SK-N-SH (cell line): Measurements from ENCODE around the gene KLHDC8A.

Experiments used
- CTCF ChIP-seq: fragments of 200-600 bp; sonication (generic); IDR thresholded peaks from 2 replicates; pipeline ENCODE4 v1.6.1; 2017; ENCODE audit warnings: antibody characterized with exemption, mild to moderate bottlenecking, moderate library complexity
- EZH2phosphoT487 ChIP-seq: fragments of 200-600 bp; sonication (generic); IDR thresholded peaks from 2 replicates; pipeline ENCODE4 v1.6.1; 2017; ENCODE audit warnings: low read depth, mixed run types, mild to moderate bottlenecking, antibody characterized with exemption, moderate library complexity, borderline replicate concordance
- MAX ChIP-seq: IDR thresholded peaks from 2 replicates; pipeline ENCODE4 v1.4.0; 2012; ENCODE audit warnings: low read depth
- MEF2A ChIP-seq: IDR thresholded peaks from 2 replicates; pipeline ENCODE4 v1.4.0; 2012; ENCODE audit warnings: low read depth, borderline replicate concordance
- POLR2AphosphoS5 ChIP-seq: IDR thresholded peaks from 2 replicates; pipeline ENCODE4 v1.6.1; 2012; ENCODE audit warnings: low read depth, low read length
- RCOR1 ChIP-seq: fragments of 150-350 bp; IDR thresholded peaks from 2 replicates; pipeline ENCODE4 v1.6.1; 2017; ENCODE audit warnings: antibody characterized with exemption, low read length
- RFX5 ChIP-seq: IDR thresholded peaks from 2 replicates; pipeline ENCODE4 v1.6.1; 2012; ENCODE audit warnings: mild to moderate bottlenecking, improper control_type of control experiment, low read length

GRCh38 chr1:205351984-205352713, 4.6 kb downstream of the KLHDC8A start:
- TF ChIP-seq CTCF = no peak
- TF ChIP-seq EZH2phosphoT487 = no peak
- TF ChIP-seq RFX5 = no peak
- no peak for TF ChIP-seq RCOR1
- no peak for TF ChIP-seq POLR2AphosphoS5
- no peak for TF ChIP-seq MEF2A
- TF ChIP-seq MAX = no peak
